Vagina (tissue), 2 donors: Measurements from ENCODE around the gene BMPR1B.

ENCODE experiments used
- POLR2A ChIP-seq, 2 donors: fragments of 450-650 bp; IDR thresholded peaks; one replicate each; pipeline ENCODE4 v1.6.1; 2017; ENCODE audit warnings: antibody characterized with exemption in 2 of 2, mild to moderate bottlenecking in 2 of 2, moderate library complexity in 2 of 2
- TF ChIP-seq, protein P1 (sequence below), 3 experiments: fragments of 450-650 bp in 2 of 3; fragments of 200-600 bp in 1 of 3; sonication (generic) in 1 of 3; IDR thresholded peaks; one replicate each; pipeline ENCODE4 v1.5.1; 2017 to 2019; ENCODE audit warnings: antibody characterized with exemption in 3 of 3, mild to moderate bottlenecking in 2 of 3, moderate library complexity in 2 of 3

DNA sequence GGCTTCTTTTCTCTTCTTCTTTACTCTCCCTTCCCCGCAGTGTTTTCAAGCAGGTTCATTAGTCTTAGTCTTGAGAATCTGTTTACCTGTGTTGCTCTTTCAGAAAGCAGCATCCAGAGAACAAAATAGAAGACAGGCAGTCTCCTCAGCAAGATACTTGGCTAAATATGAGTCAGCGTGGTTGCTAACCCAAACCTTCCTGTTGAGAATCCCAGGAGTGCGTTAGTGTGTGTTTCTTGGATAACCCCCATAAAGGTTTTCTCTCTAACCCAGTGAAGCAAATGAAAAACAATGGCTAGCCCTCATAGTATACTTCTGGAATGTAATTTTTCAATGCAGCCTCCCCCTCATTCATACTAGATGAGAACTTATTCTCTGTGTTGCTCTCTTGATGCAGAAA is 41.1 kb downstream of the BMPR1B start:
- TF ChIP-seq, protein P1, sequence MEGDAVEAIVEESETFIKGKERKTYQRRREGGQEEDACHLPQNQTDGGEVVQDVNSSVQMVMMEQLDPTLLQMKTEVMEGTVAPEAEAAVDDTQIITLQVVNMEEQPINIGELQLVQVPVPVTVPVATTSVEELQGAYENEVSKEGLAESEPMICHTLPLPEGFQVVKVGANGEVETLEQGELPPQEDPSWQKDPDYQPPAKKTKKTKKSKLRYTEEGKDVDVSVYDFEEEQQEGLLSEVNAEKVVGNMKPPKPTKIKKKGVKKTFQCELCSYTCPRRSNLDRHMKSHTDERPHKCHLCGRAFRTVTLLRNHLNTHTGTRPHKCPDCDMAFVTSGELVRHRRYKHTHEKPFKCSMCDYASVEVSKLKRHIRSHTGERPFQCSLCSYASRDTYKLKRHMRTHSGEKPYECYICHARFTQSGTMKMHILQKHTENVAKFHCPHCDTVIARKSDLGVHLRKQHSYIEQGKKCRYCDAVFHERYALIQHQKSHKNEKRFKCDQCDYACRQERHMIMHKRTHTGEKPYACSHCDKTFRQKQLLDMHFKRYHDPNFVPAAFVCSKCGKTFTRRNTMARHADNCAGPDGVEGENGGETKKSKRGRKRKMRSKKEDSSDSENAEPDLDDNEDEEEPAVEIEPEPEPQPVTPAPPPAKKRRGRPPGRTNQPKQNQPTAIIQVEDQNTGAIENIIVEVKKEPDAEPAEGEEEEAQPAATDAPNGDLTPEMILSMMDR (IDR thresholded peaks at IDR 0.05): no peak
- no peak for TF ChIP-seq POLR2A (IDR thresholded peaks at IDR 0.05)
